HepG2 (cell line): Measurements from ENCODE around the gene LIM2. TPM values are rescaled to one million over a fixed set of nuclear protein-coding genes. Genes with fewer than 3 reads are reported as not detected.

Source experiments
- DRAP1 ChIP-seq: IDR thresholded peaks from 2 replicates; pipeline ENCODE4 v1.6.1; 2016; ENCODE audit warnings: missing genetic modification reagents, missing compliant biosample characterization
- HNRNPUL1 ChIP-seq: fragments of 200-400 bp; formaldehyde crosslinking; IDR thresholded peaks from 2 replicates; pipeline ENCODE4 v1.6.1; 2017; ENCODE audit warnings: low read depth, mild to moderate bottlenecking, low read length, moderate library complexity
- KLF12 ChIP-seq: sonication (generic); formaldehyde crosslinking; IDR thresholded peaks from 2 replicates; pipeline ENCODE4 v1.4.0; 2020; ENCODE audit warnings: missing genetic modification reagents, borderline replicate concordance
- RXRB ChIP-seq: IDR thresholded peaks from 2 replicates; pipeline ENCODE4 v1.6.1; 2016; ENCODE audit warnings: borderline replicate concordance, missing genetic modification reagents, missing compliant biosample characterization
- SSRP1 ChIP-seq: IDR thresholded peaks from 2 replicates; pipeline ENCODE4 v1.6.1; 2016; ENCODE audit warnings: control low read depth
- ZNF274 ChIP-seq: sonication (generic); formaldehyde crosslinking; IDR thresholded peaks from 2 replicates; pipeline ENCODE4 v1.5.1; 2020; ENCODE audit warnings: mild to moderate bottlenecking, missing genetic modification reagents
- ZNF331 ChIP-seq: sonication (generic); formaldehyde crosslinking; IDR thresholded peaks from 2 replicates; pipeline ENCODE4 v1.4.0; 2020; ENCODE audit warnings: missing genetic modification reagents
- ZNF503 ChIP-seq: sonication (generic); formaldehyde crosslinking; IDR thresholded peaks from 2 replicates; pipeline ENCODE4 v1.4.0; 2020; ENCODE audit warnings: missing genetic modification reagents
- ZNF530 ChIP-seq: sonication (generic); formaldehyde crosslinking; IDR thresholded peaks from 2 replicates; pipeline ENCODE4 v1.5.0; 2020; ENCODE audit warnings: low read depth, mild to moderate bottlenecking, missing genetic modification reagents
- ZNF724P ChIP-seq: sonication (generic); formaldehyde crosslinking; IDR thresholded peaks from 2 replicates; pipeline ENCODE4 v1.8.0; 2022; ENCODE audit warnings: missing genetic modification reagents, borderline replicate concordance
- ZNF850 ChIP-seq: sonication (generic); formaldehyde crosslinking; conservative IDR thresholded peaks from 2 replicates; pipeline ENCODE4 v1.9.0; 2021; ENCODE audit warnings: mild to moderate bottlenecking, missing genetic modification reagents
- polyA plus RNA-seq, 8 experiments: library from polyadenylated mRNA; depleted of rRNA in 3 of 8; stranded (reverse) in 7 of 8; unstranded in 1 of 8; fragments of >200 nt; fragmentation: Illumina TruSeq in 4 of 8; extraction: Trizol in 4 of 8; gene quantifications; 2 replicates each; pipeline versions ENCODE4 v1.2.1 to v1.2.3, GENCODE V29; 2011 to 2016; ENCODE audit warnings: low read depth in 4 of 8, missing spikeins in 1 of 8, mixed read lengths in 1 of 8; ENCODE audit not compliant: insufficient read depth in 1 of 8
- total RNA-seq, 5 experiments: library from RNA; depleted of rRNA; stranded (reverse); fragments of >200 nt; fragmentation: Illumina TruSeq; extraction: Trizol; gene quantifications; 2 replicates each; pipeline ENCODE4 v1.2.3, GENCODE V29; 2016; ENCODE audit warnings: low read depth in 1 of 5

The LIM2 gene
- total and polyA plus RNA-seq, 2 of the 13 experiments (the other 11 are each of a cell fraction or from before 2014, with no cell fraction given) = 1.3 TPM; not detected in 1

GRCh38 chr19:51338563-51339312, 49.0 kb downstream of the LIM2 start (continued):
- TF ChIP-seq RXRB (CRISPR knock-in tag) = no peak
- TF ChIP-seq ZNF724P = 0 out of 2 replicates have a peak, but pooled peaks have one; percentile 13
- no peak for TF ChIP-seq KLF12 (CRISPR knock-in tag)
- TF ChIP-seq ZNF850 (CRISPR knock-in tag) = no peak
- no peak for TF ChIP-seq SSRP1 (CRISPR knock-in tag)
- no peak for TF ChIP-seq DRAP1 (CRISPR knock-in tag)
- peak; percentile 43; the same call in 1 of the 2 replicates for TF ChIP-seq ZNF331
- no peak for TF ChIP-seq HNRNPUL1
- TF ChIP-seq ZNF530 = no peak
- TF ChIP-seq ZNF274 (CRISPR knock-in tag) = 0 out of 2 replicates have a peak, but pooled peaks have one; percentile 4
- 0 out of 2 replicates have a peak, but pooled peaks have one; percentile 24 for TF ChIP-seq ZNF503 (CRISPR knock-in tag)
